Esophagus squamous epithelium (tissue), 4 donors: ENCODE measurements around the gene ANKFY1.

Experiments used
- CTCF ChIP-seq, 6 experiments: fragments of 450-650 bp in 4 of 6; fragments of 200-600 bp in 2 of 6; sonication (generic) in 2 of 6; IDR thresholded peaks; one replicate each; pipeline ENCODE4 v1.5.1; 2016 to 2019; ENCODE audit warnings: antibody characterized with exemption in 6 of 6, mild to moderate bottlenecking in 4 of 6, moderate library complexity in 4 of 6
- POLR2A ChIP-seq, 4 donors: fragments of 450-650 bp; IDR thresholded peaks; one replicate each; pipeline ENCODE4 v1.6.1; 2017; ENCODE audit warnings: antibody characterized with exemption in 4 of 4, mild to moderate bottlenecking in 4 of 4, moderate library complexity in 3 of 4

DNA sequence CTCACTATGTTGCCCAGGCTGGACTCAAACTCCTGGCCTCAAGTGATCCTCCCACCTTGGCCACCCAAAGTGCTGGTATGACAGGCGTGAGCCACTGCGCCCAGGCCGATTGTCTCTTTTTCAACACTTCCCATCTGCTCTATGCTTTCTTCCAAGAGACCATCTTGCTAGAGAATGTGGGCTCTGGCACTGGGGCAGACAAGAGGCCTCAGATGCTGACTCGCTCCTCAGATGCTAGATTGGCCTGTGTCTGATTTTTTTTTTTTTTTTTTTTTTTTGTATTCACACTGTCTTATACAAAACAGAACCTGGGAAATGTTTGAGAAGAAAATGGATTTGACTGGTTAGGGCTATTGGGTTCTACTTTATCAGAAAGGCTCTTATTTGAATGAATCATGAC lies 62.6 kb downstream of the ANKFY1 start:
- no peak for TF ChIP-seq POLR2A (IDR thresholded peaks at IDR 0.05)
- TF ChIP-seq CTCF (IDR thresholded peaks at IDR 0.05), result no peak
